ENCODE data around the gene IL21R.
"Not testable (repeated sequence)": the region's sequence is repeated elsewhere in the genome, so short reads cannot be mapped to it uniquely, and the experiment has no call there.

The IL21R gene

GRCh38 chr16:27428026-27428785, 26.2 kb downstream of the IL21R start:
- no peak for DNase-seq

- no peak for DNase-seq
Observed at GRCh38 chr16:27429330-27429871, 27.4 kb downstream of the IL21R start.

GRCh38 chr16:27429981-27430441, 28.0 kb downstream of the IL21R start:
- no peak for DNase-seq

GRCh38 chr16:27430512-27430911, 28.5 kb downstream of the IL21R start:
- DNase-seq = no peak

GRCh38 chr16:27430923-27431484, 29.0 kb downstream of the IL21R start:
- DNase-seq = no peak

- DNase-seq = no peak
Observed at GRCh38 chr16:27431773-27432532, 30.0 kb downstream of the IL21R start.

GRCh38 chr16:27432558-27432957, 30.6 kb downstream of the IL21R start:
- no peak for DNase-seq

GRCh38 chr16:27433191-27433590, 31.2 kb downstream of the IL21R start:
- not testable (repeated sequence) for DNase-seq

GRCh38 chr16:27433636-27434035, 31.7 kb downstream of the IL21R start:
- no peak for DNase-seq

- DNase-seq = no peak
Observed at GRCh38 chr16:27434141-27435051, 32.4 kb downstream of the IL21R start.

GRCh38 chr16:27435146-27435545, 33.2 kb downstream of the IL21R start:
- DNase-seq = not testable (repeated sequence)

- no peak for DNase-seq
Observed at GRCh38 chr16:27436065-27436464, 34.1 kb downstream of the IL21R start.

GRCh38 chr16:27436921-27437650, 35.1 kb downstream of the IL21R start:
- no peak for DNase-seq

- DNase-seq = no peak
Observed at GRCh38 chr16:27437946-27438345, 36.0 kb downstream of the IL21R start.

GRCh38 chr16:27439271-27440018, 37.5 kb downstream of the IL21R start:
- no peak for DNase-seq

GRCh38 chr16:27441276-27441675, 39.3 kb downstream of the IL21R start:
- no peak for DNase-seq

- no peak for DNase-seq
Observed at GRCh38 chr16:27441998-27442397, 40.0 kb downstream of the IL21R start.

- no peak for DNase-seq
Observed at GRCh38 chr16:27444015-27444414, 42.0 kb downstream of the IL21R start.

- no peak for DNase-seq
Observed at GRCh38 chr16:27444470-27444869, 42.5 kb downstream of the IL21R start.

- no peak for DNase-seq
Observed at GRCh38 chr16:27445502-27446175, 43.7 kb downstream of the IL21R start.

Data from GOT3 (cell line).